ENCODE data around the gene ATP1A4.

ATP1A4 gene

DNA sequence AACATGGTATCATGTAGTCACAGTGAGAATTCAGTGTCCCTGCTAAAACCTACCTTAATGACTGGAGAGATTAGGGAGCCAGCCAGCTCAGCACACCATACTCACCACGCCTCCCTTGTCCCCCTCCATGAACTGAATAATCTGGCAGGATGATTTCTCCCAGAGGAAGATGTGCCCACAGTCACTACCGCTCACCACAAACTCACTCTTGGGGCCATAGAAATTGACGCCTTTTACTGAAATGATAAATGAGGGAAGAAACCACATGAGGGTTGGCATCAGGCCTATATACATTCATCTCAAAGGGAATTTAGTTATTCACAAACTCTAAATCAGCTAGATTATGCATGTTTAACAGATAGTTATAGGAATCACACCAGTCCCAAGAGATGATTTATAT, 71.1 kb downstream of the ATP1A4 start:
- TF ChIP-seq EZH2 (IDR thresholded peaks at IDR 0.05) = no peak
- TF ChIP-seq POLR2AphosphoS5 (IDR thresholded peaks at IDR 0.05; ENCODE audit: borderline replicate concordance, low read depth, low read length) = no peak
- no peak for TF ChIP-seq FOXP2 (optimal IDR thresholded peaks at IDR 0.05; ENCODE audit: control extremely low read depth, extremely low read length, insufficient read depth)
- H3K27ac ChIP-seq = no peak overlapping the region
- H3K4me3 ChIP-seq = no peak overlapping the region
- no peaks in the 10 kb centered on the region for H3K9me3 ChIP-seq (ENCODE audit: low read depth, low read length)
- H3K9ac ChIP-seq (ENCODE audit: insufficient read length) = no peak overlapping the region
- H3K36me3 ChIP-seq (ENCODE audit: insufficient read depth, low read length) = peaks cover 99% of the 10 kb centered on the region
- DNase-seq (ENCODE audit: low read depth, low spot score) = no peak

DNA sequence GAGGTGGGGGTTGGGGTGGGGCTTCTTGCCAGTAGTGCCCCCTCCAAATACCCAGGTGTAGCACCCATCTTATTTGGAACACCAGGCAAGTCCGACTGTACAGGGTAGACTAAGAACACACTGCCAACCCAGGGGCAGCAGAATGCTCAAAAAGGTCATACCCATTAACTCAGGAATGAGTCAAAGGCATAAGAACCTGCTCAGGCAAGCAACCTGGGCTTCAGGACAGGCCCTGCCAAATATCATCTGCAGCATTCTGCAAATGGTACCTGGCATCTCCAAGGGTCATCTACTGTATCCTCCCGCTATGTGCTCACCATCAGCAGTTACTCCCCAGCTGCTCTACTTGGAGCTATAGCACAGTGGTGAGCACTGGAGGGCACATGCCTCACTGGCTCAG, 73.2 kb downstream of the ATP1A4 start:
- TF ChIP-seq EZH2 (IDR thresholded peaks at IDR 0.05) (no peak), POLR2AphosphoS5 (IDR thresholded peaks at IDR 0.05; ENCODE audit: borderline replicate concordance, low read depth, low read length) (no peak), FOXP2 (optimal IDR thresholded peaks at IDR 0.05; ENCODE audit: control extremely low read depth, extremely low read length, insufficient read depth) (no peak)
- no peak for DNase-seq (ENCODE audit: low read depth, low spot score)
- H3K9me3 ChIP-seq (ENCODE audit: low read depth, low read length) = no peaks in the 10 kb centered on the region
- no peak overlapping the region for H3K27ac ChIP-seq
- H3K9ac ChIP-seq (ENCODE audit: insufficient read length) = no peak overlapping the region
- no peak overlapping the region for H3K4me3 ChIP-seq
- H3K36me3 ChIP-seq (ENCODE audit: insufficient read depth, low read length) = peaks cover 94% of the 10 kb centered on the region

DNA sequence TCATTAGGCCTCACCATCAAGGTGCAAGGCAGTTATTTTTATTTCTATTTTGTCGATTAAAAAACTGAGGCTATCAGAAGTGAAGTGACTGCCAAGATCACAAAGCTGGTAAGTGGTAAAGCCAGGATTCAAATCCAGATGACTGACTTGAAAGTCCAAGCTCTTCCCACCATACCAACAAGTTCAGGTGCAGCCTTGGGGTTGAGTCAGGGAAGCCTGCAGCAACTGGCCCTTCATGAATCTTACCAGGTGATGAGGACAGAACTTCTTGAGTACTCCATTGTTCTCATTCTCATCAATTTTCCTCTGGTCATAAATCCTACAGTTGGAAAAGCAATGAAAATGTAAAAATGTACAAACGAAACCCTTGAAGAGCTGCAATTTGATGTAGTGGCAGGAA, 73.9 kb downstream of the ATP1A4 start:
- H3K4me3 ChIP-seq = no peak overlapping the region
- H3K36me3 ChIP-seq (ENCODE audit: insufficient read depth, low read length) = peaks cover 94% of the 10 kb centered on the region

DNA sequence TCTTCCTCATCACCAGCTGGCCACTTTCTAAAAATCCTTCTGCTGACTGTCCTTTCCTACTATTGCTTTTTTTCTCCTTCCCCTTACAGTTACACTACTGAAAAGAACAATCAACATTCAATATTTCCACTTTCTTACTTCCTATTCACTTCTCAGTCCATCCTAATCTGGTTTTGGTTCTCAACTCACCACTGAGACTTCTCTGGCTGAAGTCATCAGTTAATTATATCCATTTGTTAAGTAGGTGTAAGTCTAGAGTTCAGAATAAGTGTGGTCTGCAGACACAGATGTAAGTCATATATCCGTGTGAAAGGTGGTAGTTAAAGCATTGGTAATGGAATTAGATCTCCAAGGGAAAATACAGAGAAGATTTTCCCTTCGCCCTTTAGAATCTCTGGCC, 75.2 kb downstream of the ATP1A4 start:
- Histone ChIP-seq H3K27ac (no peak overlapping the region), H3K9me3 (ENCODE audit: low read depth, low read length) (no peaks in the 10 kb centered on the region), H3K9ac (ENCODE audit: insufficient read length) (no peak overlapping the region), H3K4me3 (no peak overlapping the region), H3K36me3 (ENCODE audit: insufficient read depth, low read length) (peaks cover 92% of the 10 kb centered on the region)
- DNase-seq (ENCODE audit: low read depth, low spot score) = no peak
- no peak for TF ChIP-seq EZH2 (IDR thresholded peaks at IDR 0.05)
- no peak for TF ChIP-seq FOXP2 (optimal IDR thresholded peaks at IDR 0.05; ENCODE audit: control extremely low read depth, extremely low read length, insufficient read depth)
- no peak for TF ChIP-seq POLR2AphosphoS5 (IDR thresholded peaks at IDR 0.05; ENCODE audit: borderline replicate concordance, low read depth, low read length)

More for the DNA sequence above, 73.9 kb downstream of the ATP1A4 start:
- DNase-seq (ENCODE audit: low read depth, low spot score) = no peak
- no peak for TF ChIP-seq POLR2AphosphoS5 (IDR thresholded peaks at IDR 0.05; ENCODE audit: borderline replicate concordance, low read depth, low read length)
- no peak overlapping the region for H3K27ac ChIP-seq
- no peak overlapping the region for H3K9ac ChIP-seq (ENCODE audit: insufficient read length)
- H3K9me3 ChIP-seq (ENCODE audit: low read depth, low read length) = no peaks in the 10 kb centered on the region

DNA sequence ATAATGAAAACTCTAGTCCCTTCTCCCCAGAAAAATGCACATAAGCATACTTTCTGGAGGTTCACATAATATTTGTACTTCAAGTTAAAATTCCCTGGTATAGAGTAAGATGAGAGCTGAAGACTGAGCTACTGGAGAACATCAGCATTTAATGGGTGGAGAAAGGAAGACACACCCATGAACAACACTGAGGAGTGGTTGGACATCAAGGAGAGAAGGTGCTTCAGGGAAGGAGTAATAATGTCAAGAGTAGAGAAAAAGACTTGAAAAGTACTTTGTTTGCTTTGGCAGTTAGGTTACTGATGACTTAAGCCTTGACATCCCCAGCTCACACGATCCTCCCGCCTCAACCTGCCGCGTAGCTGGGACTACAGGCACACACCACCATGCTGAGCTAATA, 75.6 kb downstream of the ATP1A4 start:
- Histone ChIP-seq H3K4me3 (no peak overlapping the region), H3K9ac (ENCODE audit: insufficient read length) (no peak overlapping the region), H3K27ac (no peak overlapping the region), H3K9me3 (ENCODE audit: low read depth, low read length) (no peaks in the 10 kb centered on the region), H3K36me3 (ENCODE audit: insufficient read depth, low read length) (peaks cover 91% of the 10 kb centered on the region)
- no peak for TF ChIP-seq EZH2 (IDR thresholded peaks at IDR 0.05)
- no peak for TF ChIP-seq POLR2AphosphoS5 (IDR thresholded peaks at IDR 0.05; ENCODE audit: borderline replicate concordance, low read depth, low read length)
- no peak for TF ChIP-seq FOXP2 (optimal IDR thresholded peaks at IDR 0.05; ENCODE audit: control extremely low read depth, extremely low read length, insufficient read depth)
- no peak for DNase-seq (ENCODE audit: low read depth, low spot score)

DNA sequence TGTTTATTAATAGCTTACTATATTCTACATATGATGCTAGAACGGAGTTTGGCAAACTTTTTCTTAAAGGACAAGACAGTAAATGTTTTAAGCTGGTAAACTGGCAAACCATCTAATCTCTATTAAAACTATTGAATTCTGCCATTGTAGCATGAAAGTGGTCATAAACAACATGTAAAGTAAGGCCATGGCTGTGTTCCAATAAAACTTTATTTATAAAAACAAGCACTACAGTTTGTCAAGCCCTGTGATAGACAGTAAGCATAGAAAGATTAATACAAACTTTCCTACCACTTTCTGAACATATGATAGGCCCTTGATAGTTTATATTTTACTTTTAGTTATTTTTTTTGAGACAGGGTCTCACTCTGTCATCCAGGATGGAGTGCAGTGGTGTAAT, 76.2 kb downstream of the ATP1A4 start:
- Histone ChIP-seq H3K9me3 (ENCODE audit: low read depth, low read length) (no peaks in the 10 kb centered on the region), H3K9ac (ENCODE audit: insufficient read length) (no peak overlapping the region), H3K27ac (no peak overlapping the region), H3K36me3 (ENCODE audit: insufficient read depth, low read length) (peaks cover 88% of the 10 kb centered on the region), H3K4me3 (no peak overlapping the region)
- DNase-seq (ENCODE audit: low read depth, low spot score) = no peak
- no peak for TF ChIP-seq EZH2 (IDR thresholded peaks at IDR 0.05)
- TF ChIP-seq POLR2AphosphoS5 (IDR thresholded peaks at IDR 0.05; ENCODE audit: borderline replicate concordance, low read depth, low read length) = no peak
- TF ChIP-seq FOXP2 (optimal IDR thresholded peaks at IDR 0.05; ENCODE audit: control extremely low read depth, extremely low read length, insufficient read depth) = no peak

DNA sequence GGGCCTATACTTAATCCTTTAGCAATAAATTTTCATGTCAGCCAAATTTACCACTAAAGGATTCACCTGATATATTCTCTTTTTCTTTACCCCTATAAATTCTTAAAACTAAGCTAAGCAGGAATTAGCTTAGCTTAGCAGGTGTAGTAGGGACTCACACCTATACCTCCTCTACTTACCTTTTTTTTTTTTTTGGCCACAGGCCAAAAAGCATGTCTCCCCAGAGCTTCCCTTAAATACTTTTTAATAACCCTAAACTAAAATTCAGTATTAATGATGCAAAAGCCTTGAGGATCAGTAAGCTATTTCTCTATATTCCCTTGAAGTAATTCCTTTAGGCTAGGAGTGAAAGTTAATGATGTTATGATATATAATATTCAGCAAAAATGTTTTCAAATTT, 77.0 kb downstream of the ATP1A4 start:
- Histone ChIP-seq H3K36me3 (ENCODE audit: insufficient read depth, low read length) (peaks cover 84% of the 10 kb centered on the region), H3K9ac (ENCODE audit: insufficient read length) (no peak overlapping the region), H3K27ac (no peak overlapping the region), H3K4me3 (no peak overlapping the region), H3K9me3 (ENCODE audit: low read depth, low read length) (no peaks in the 10 kb centered on the region)
- TF ChIP-seq POLR2AphosphoS5 (IDR thresholded peaks at IDR 0.05; ENCODE audit: borderline replicate concordance, low read depth, low read length) (no peak), FOXP2 (optimal IDR thresholded peaks at IDR 0.05; ENCODE audit: control extremely low read depth, extremely low read length, insufficient read depth) (no peak), EZH2 (IDR thresholded peaks at IDR 0.05) (no peak)
- DNase-seq (ENCODE audit: low read depth, low spot score) = no peak

DNA sequence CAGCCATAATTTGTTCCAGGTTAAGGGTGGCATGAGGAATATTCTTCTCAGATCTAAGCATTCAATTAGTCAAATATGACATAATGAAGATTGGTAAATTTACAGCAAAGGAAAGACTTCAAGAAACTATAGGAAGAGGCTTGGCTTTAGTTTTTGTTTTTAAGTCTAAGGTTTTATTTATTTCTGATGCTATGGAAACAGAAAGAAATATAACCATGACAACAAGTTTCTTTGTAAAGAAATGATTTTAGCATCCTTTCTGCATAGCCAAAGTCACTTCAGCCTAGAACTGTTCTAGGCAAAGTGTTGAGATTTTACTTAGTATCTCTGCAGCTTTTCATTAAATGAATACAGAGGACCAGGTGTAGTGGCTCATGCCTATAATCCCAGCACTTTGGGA, 81.5 kb downstream of the ATP1A4 start:
- H3K4me3 ChIP-seq = no peak overlapping the region
- H3K27ac ChIP-seq = no peak overlapping the region
- H3K9me3 ChIP-seq (ENCODE audit: low read depth, low read length) = no peaks in the 10 kb centered on the region
- H3K9ac ChIP-seq (ENCODE audit: insufficient read length) = no peak overlapping the region
- TF ChIP-seq EZH2 (IDR thresholded peaks at IDR 0.05) = no peak
- peaks cover 70% of the 10 kb centered on the region for H3K36me3 ChIP-seq (ENCODE audit: insufficient read depth, low read length)
- DNase-seq (ENCODE audit: low read depth, low spot score) = no peak
